Stimulated activated CD8-positive, alpha-beta memory T cell treated with anti-CD3 and anti-CD28 coated beads, Interleukin-12 subunit alpha, Interleukin-12 subunit beta, amount 100 ng/mL, for 4 hours (primary cell): ENCODE results near the gene PHOSPHO1.
"Not testable (repeated sequence)": the region's sequence is repeated elsewhere in the genome, so short reads cannot be mapped to it uniquely, and the experiment has no call there.

ENCODE experiments used
- DNase-seq: peaks from one replicate; pipeline ENCODE4 v3.0.0-alpha.2; 2020; ENCODE audit warnings: low read depth

The PHOSPHO1 gene

DNA sequence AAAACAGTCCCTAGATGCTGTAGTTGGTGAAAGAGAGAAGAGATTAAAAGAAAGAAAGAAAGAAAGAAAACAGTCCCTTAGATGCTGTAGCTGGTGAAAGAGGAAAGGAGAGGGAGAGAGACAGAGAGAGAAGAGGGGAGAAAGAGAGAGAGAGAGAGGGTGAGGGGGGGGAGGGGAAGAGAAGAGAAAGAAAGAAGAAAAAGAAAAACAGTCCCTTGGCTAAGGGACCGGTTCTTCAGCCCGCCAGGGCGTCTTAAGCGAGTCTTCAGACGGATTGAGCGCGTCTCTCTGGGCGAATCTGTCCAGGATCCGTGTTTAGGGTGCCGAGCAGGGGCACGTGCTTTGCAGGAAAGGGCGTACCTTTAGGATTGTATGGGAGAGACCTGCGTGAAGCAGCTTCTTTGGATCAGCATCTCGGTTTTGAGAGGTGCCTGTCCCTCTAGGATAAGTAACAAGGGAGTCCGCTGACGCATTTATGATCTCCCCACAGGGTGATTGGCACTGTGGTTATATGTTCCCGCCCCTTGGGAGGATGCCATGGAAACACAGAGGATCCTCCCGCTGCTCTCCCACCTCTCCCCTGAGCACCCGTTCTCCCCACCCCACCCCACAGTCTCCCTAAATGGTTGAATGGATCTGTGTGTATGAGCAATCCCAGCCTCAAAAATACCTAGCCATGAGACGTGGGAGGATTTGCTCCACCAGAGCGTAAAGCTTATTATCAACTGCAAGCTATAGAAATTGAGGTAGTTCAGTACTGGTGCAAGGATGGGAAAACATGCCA lies 36.9 kb downstream of the PHOSPHO1 start:
- DNase-seq, result no peak

DNA sequence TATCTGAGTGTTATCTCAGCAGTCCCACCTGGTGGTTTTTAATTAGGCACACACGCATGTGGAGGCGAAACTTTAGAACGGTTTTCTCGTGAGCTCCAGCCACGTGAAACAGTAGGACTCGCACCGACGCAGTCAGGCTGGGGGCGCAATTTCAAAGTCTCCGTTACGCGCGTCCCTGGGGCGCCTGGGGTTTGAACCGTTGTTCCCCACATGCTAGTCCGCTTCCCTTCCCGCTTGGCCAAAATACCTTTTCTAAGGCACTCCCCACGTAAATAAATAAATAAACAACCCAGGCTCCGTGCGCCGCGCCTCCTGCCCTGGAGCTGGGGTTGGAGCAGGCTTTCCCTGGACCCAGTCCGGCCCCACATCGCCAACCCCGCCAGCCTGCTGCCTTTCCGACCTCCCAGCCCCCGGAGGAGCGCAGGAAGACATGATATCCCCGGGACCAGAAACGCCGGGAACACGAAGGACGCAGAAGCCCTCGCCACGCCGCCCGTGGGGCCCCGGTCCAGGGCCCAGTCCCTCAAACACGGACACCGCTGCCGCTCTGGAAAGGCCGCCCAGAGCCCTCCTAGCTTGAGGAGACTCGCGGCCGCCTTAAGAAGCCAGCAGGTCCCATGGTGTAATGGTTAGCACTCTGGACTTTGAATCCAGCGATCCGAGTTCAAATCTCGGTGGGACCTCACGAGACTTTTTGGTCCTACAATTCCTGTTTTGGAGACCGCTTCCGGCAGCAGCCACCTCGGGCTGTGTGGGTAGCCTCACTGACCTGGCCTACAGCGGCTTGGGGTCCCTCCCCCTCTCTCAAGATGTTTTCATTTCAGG lies 38.5 kb downstream of the PHOSPHO1 start:
- DNase-seq, result peak; percentile 84

DNA sequence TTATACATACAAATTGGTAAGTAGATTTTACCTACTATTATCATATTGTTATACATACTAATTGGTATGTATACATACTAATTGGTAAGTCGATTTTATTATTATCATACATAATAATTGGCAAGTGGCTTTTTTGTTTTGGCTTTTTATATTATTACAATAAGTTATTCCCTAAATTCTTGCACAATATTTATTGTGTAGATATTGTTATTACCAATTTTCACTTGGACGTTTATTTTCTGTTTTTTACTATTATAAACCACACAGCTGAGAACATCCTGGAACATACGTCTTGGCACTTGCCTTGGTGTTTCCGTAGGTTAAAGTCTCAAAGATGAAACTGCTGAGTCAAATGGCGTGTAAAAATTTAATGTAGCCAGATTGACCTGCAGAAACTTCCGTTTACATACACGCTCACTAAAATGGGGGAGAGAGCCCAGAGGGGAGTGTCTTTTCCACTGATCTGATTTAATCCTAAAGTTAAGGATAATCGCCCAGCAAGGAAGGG lies 39.1 kb downstream of the PHOSPHO1 start:
- DNase-seq, result no peak

DNA sequence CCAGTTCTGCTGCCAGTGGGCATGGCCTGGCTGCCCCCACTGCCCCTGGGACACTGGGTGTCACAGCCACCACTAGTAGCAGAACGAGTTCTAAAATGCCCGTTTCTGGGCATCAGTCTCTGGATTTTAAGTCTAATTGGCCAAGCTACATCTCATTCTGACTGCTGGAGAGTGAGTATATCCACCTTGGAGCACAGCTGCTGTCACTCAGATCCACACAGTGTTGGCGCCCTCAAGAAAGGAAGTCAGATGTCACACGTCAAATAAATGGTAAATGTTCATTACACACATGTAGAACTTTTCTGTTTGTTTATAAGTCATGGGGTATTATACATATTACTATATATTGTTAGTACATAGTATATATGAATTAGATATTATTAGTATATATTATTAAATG lies 39.7 kb downstream of the PHOSPHO1 start:
- DNase-seq, result no peak

DNA sequence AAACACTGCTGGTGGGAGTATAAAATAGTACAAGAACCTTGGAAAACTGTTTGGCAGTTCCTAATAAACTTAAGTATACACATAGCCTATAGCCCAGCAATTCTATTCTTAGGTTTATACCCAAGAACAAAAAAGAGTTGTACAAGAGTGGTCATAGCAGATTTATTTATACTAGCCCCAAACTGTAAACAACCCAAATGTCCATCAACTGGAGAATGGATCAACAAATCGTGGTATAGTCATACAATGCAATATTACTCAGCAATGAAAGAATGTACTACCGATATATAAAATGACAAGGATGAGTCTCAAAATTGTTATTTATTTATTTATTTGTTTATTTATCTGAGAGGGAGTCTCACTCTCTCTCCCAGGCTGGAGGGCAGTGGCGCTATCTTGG lies 43.3 kb downstream of the PHOSPHO1 start:
- no peak for DNase-seq

DNA sequence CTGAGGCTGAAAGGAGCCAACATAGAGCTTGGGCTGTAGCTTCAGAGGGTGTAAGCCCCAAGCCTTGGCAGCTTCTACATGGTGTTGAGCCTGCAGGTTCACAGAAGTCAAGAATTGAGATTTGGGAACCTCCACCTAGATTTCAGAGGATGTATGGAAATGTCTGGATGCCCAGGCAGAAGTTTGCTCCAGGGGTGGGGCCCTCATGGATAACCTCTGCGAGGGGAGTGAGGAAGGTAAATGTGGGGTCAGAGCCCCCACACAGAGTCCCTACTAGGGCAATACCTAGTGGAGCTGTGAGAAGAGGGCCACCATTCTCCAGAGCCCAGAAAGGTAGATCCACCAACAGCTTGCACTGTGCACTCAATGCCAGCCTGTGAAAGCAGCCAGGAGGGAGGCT lies 45.2 kb downstream of the PHOSPHO1 start:
- DNase-seq, result not testable (repeated sequence)

DNA sequence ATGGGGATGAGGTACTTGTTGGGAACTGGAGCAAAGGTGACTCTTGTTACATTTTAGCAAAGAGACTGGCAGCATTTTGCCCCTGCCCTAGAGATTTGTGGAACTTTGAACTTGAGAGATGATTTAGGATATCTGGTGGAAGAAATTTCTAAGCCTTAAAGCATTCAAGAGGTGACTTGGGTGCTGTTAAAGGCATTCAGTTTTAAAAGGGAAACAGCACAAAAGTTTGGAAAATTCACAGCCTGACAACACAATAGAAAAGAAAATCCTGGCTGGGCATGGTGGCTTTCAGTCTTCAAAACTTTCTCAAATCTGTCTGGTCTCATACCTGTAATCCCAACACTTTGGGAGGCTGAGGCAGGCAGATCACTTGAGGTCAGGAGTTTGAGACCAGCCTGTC lies 46.1 kb downstream of the PHOSPHO1 start:
- DNase-seq, result not testable (repeated sequence)

DNA sequence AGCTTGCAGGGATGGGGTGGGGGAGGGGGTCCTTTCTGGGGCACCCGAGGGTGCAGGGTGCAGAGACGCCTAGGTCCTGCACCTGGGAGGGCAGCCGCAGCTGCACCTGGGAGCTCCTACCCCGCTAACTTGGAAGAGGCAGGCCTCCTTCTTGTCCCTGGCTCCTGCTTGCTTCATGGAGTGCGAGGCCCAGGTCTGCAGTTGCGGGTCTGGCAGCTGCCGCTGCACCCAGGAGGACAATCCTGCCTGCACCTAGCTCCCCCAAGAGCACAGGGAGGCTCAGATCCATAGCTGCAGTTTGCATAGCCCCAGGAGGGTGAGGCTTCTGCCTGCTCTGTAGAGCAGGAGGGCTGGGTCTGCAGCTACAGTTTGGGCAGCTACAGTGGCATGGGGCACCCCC lies 46.8 kb downstream of the PHOSPHO1 start:
- no peak for DNase-seq

DNA sequence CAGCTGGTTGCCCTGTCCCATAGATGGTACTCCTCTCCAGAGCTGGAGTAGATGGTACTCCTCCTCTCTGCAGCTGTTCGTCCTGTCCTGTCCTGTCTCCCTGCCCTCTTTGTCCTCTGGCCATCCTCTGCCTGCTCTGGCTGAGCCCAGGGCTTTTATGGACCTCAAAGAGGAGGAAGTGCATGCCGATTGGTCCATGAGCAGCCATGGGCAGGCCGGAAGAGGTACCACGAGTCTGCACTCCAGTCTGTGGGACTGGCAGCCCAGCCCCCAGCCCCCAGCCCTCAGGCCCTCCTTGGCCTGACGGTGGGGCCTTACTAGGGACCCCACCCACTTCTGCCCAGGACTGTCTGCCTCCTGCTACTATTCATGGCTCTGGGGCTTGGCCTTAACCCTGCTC lies 47.2 kb downstream of the PHOSPHO1 start:
- no peak for DNase-seq

DNA sequence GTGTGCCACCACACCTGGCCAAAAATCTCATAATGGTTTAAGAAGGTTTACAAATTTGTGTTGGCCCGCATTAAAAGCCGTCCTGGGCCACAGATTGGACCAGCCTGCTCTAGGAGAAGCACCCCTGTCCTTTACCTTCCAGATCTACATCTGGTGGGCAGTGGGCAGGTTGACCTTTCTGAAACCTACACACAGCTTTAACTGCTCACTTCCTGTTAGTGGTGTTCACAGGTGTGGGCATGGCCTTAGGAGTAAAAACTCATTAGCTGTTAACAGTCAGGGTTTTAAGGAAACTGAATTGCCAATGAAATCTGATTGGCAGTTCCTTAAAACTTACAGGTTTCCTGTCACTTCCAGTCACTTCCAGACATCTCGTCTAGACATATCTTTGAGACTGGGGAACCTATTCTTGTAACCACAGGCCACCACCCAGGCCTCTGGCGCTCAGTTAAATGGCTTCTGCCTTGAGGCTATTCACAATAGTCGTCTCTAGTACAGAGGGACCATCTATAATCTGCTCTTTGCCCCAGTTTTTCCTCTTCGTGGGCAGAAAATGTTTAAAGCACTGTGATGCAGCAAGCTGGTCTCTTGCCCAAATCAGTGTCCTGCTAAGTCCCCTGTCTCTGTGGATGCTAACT lies 49.5 kb downstream of the PHOSPHO1 start:
- DNase-seq, result no peak

DNA sequence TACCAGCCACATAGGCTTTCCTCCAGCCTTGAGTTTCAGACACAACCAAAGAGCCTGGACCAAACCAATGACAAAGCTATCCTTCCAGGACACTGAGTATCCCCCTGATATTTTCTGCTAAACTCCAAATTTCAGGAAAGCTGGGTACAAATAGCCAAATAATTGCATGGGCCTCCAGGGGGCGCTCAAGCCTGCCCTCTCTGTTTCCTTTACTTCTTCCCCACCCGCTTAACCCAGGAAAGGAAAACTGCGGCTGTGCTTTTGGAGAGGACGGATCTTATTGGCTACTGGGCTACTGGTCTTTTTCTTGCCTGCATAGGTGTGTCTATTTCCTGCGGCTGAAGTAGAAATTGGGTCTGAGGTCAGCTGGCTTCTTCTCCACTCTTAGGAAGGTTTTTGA lies 50.3 kb downstream of the PHOSPHO1 start:
- DNase-seq, result peak; percentile 34

DNA sequence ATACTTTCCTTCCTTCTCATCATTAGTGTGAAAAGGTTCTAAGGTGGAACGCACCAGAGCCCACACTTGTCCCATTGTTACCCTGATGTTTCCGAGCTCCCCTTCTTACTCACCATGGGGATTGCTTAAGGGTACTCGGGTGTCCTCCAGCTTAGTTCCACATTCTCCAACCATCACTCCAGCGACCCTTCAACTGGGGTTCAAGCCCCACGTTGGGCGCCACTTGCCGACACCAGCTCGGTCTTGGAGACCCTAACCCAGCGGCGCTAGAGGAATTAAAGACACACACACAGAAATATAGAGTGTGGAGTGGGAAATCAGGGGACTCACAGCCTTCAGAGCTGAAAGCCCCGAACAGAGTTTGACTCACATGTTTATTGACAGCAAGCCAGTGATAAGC lies 54.6 kb downstream of the PHOSPHO1 start:
- not testable (repeated sequence) for DNase-seq
